Smooth muscle cell (in vitro differentiated cells): ENCODE data around the gene LAMB1. TPM values are rescaled to one million over a fixed set of nuclear protein-coding genes. Genes with fewer than 3 reads are reported as not detected.

Source experiments
- DNase-seq: peaks from one replicate; lab custom pipeline; 2025; ENCODE audit not compliant: unreplicated experiment; lab: John Stamatoyannopoulos, UW
- H2AFZ ChIP-seq: fragments of 200-600 bp; sonication (generic); 2 replicates; pipeline ENCODE4 v1.6.0; 2016; ENCODE audit warnings: antibody characterized with exemption, low read depth, mild to moderate bottlenecking
- H3F3A ChIP-seq: fragments of 200-600 bp; sonication (generic); 2 replicates; pipeline ENCODE4 v1.6.0; 2017; ENCODE audit warnings: antibody characterized with exemption, low read depth
- H3K27ac ChIP-seq: fragments of 200-600 bp; sonication (generic); 2 replicates; pipeline ENCODE4 v1.5.1; 2016; ENCODE audit warnings: low read depth, mild to moderate bottlenecking
- H3K27me3 ChIP-seq: fragments of 200-600 bp; sonication (generic); 2 replicates; pipeline ENCODE4 v1.6.1; 2016; ENCODE audit warnings: low read depth, mild to moderate bottlenecking
- H3K36me3 ChIP-seq: fragments of 200-600 bp; sonication (generic); 2 replicates; pipeline ENCODE4 v1.5.1; 2016; ENCODE audit warnings: low read depth
- H3K4me1 ChIP-seq: fragments of 200-600 bp; sonication (generic); 2 replicates; pipeline ENCODE4 v1.5.1; 2016; ENCODE audit warnings: low read depth
- H3K4me2 ChIP-seq: fragments of 200-600 bp; sonication (generic); 2 replicates; pipeline ENCODE4 v1.6.0; 2016; ENCODE audit warnings: mild to moderate bottlenecking
- H3K4me3 ChIP-seq: fragments of 200-600 bp; sonication (generic); 2 replicates; pipeline ENCODE4 v1.5.1; 2016; ENCODE audit warnings: mild to moderate bottlenecking
- H3K79me2 ChIP-seq: fragments of 200-600 bp; sonication (generic); 2 replicates; pipeline ENCODE4 v1.6.0; 2016; ENCODE audit warnings: low read depth, mild to moderate bottlenecking
- H3K9ac ChIP-seq: fragments of 200-600 bp; sonication (generic); 2 replicates; pipeline ENCODE4 v1.6.0; 2016; ENCODE audit warnings: low read depth
- H3K9me3 ChIP-seq: fragments of 200-600 bp; sonication (generic); replicated peaks from 2 replicates; pipeline ENCODE4 v1.5.1; 2016; ENCODE audit warnings: low read depth
- H4K20me1 ChIP-seq: fragments of 200-600 bp; sonication (generic); 2 replicates; pipeline ENCODE4 v1.6.0; 2016; ENCODE audit warnings: low read depth
- WGBS: methylation state at CpG from one replicate; pipeline ENCODE4 v1.1.7; 2016; ENCODE audit warnings: low lambda C conversion rate; 5-methylcytosine and 5-hydroxymethylcytosine counted together
- polyA plus RNA-seq: library from polyadenylated mRNA; unstranded; fragments of >200 nt; fragmentation: Nextera tagmentation; extraction: Ambion mirVana; gene quantifications from 2 replicates; pipeline ENCODE4 v1.2.1, GENCODE V29; 2016
- total RNA-seq: library from RNA; depleted of rRNA; stranded (reverse); fragments of >200 nt; gene quantifications from 2 replicates; pipeline ENCODE4 v1.2.3, GENCODE V29; 2014
- TF ChIP-seq, protein P1 (sequence below): fragments of 200-600 bp; sonication (generic); IDR thresholded peaks from 2 replicates; pipeline ENCODE4 v1.5.1; 2017; ENCODE audit warnings: borderline replicate concordance, mild to moderate bottlenecking, antibody characterized with exemption; ENCODE audit not compliant: insufficient read depth, poor library complexity, severe bottlenecking

LAMB1 gene
- total and polyA plus RNA-seq, 2 experiments from 2014 or later: 191 to 244 TPM

DNA sequence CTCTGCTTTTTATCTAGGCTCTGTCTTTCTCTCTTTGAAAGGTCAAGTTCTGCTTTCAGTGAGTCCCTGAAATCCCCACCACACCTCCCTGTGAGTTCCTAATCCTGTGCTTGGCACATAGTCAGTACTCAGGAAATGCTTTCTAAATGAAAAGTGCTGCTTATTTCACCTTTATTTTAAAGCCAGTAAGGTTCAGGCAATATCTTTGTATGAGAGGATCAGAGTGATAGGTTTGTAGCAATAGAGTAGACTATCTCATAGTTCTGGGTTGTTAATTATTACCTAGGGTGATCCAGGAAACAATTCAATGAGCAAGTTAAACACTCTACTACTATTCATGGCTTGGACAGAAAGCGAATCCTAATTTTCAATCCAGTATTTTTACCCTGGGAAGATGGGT is 7.4 kb upstream of the LAMB1 start:
- no peak overlapping the region for H2AFZ ChIP-seq
- WGBS: 94% methylated on average over 1 of the region's 1 CpG
- H3F3A ChIP-seq: peaks cover 9% of the 10 kb centered on the region
- H3K4me3 ChIP-seq: no peak overlapping the region
- peaks cover 7% of the 10 kb centered on the region for H3K4me1 ChIP-seq
- DNase-seq: no peak
- H4K20me1 ChIP-seq: no peaks in the 10 kb centered on the region
- H3K79me2 ChIP-seq: no peaks in the 10 kb centered on the region
- H3K27me3 ChIP-seq: no peaks in the 10 kb centered on the region
- H3K9me3 ChIP-seq: no peaks in the 10 kb centered on the region
- H3K27ac ChIP-seq: no peak overlapping the region
- TF ChIP-seq, protein P1, sequence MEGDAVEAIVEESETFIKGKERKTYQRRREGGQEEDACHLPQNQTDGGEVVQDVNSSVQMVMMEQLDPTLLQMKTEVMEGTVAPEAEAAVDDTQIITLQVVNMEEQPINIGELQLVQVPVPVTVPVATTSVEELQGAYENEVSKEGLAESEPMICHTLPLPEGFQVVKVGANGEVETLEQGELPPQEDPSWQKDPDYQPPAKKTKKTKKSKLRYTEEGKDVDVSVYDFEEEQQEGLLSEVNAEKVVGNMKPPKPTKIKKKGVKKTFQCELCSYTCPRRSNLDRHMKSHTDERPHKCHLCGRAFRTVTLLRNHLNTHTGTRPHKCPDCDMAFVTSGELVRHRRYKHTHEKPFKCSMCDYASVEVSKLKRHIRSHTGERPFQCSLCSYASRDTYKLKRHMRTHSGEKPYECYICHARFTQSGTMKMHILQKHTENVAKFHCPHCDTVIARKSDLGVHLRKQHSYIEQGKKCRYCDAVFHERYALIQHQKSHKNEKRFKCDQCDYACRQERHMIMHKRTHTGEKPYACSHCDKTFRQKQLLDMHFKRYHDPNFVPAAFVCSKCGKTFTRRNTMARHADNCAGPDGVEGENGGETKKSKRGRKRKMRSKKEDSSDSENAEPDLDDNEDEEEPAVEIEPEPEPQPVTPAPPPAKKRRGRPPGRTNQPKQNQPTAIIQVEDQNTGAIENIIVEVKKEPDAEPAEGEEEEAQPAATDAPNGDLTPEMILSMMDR: no peak
- no peaks in the 10 kb centered on the region for H3K36me3 ChIP-seq
- H3K9ac ChIP-seq: no peak overlapping the region
- no peak overlapping the region for H3K4me2 ChIP-seq

DNA sequence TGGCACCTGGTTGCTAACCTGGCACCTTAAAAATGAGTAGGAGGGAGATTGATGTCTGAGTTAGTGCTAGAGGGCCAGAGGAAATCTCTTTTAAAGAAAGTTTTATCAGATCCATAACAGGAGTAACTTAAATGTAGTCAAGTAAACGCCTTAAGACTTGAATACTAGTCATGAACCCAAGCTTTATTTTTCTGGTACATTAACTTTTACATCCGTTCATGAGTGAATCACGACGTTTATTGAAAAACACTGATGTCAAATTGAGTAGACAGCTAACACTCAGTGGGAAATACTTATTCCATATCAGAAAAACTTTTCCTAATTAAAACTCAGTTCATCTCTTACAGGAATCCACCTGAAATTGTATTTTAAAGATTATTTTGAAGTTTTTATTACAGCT is 6.9 kb upstream of the LAMB1 start:
- H2AFZ ChIP-seq: no peak overlapping the region
- peaks cover 7% of the 10 kb centered on the region for H3K4me1 ChIP-seq
- TF ChIP-seq, protein P1: no peak

DNA sequence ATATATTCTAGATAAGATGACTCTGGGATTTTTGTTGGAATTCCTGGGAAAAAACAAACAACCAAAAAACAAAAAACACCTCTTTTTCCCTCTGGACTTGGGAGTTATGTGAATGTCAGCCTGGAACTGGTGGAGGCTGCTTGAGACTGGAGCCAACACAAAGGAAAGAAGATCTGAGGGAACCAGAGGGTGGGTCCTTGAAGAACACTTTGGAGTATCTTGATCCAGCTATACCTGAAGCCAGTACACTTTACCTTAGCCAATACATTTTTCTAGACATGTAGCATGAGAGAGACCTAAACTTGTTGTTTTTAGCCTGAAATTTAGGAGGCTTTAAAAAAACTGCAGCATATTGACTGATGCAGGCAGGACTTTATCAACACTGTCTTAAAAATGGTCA is 5.9 kb upstream of the LAMB1 start:
- H3F3A ChIP-seq: peaks cover 5% of the 10 kb centered on the region
- no peak overlapping the region for H3K4me2 ChIP-seq
- no peaks in the 10 kb centered on the region for H3K79me2 ChIP-seq
- no peak overlapping the region for H3K27ac ChIP-seq
- no peaks in the 10 kb centered on the region for H4K20me1 ChIP-seq
- H3K4me1 ChIP-seq: peaks cover 6% of the 10 kb centered on the region
- H2AFZ ChIP-seq: no peak overlapping the region
- no peak overlapping the region for H3K9ac ChIP-seq
- no peak for DNase-seq
- H3K4me3 ChIP-seq: no peak overlapping the region
- no peaks in the 10 kb centered on the region for H3K9me3 ChIP-seq
- no peaks in the 10 kb centered on the region for H3K27me3 ChIP-seq
- no peaks in the 10 kb centered on the region for H3K36me3 ChIP-seq
- TF ChIP-seq, protein P1: no peak

More for the DNA sequence above, 6.9 kb upstream of the LAMB1 start:
- H3K27me3 ChIP-seq: no peaks in the 10 kb centered on the region
- no peak overlapping the region for H3K9ac ChIP-seq
- H3F3A ChIP-seq: peaks cover 9% of the 10 kb centered on the region
- no peak overlapping the region for H3K4me2 ChIP-seq
- H4K20me1 ChIP-seq: no peaks in the 10 kb centered on the region
- no peaks in the 10 kb centered on the region for H3K79me2 ChIP-seq
- 94% methylated on average over 4 of the region's 4 CpGs for WGBS
- H3K4me3 ChIP-seq: no peak overlapping the region
- H3K36me3 ChIP-seq: no peaks in the 10 kb centered on the region
- no peaks in the 10 kb centered on the region for H3K9me3 ChIP-seq
- no peak for DNase-seq
- no peak overlapping the region for H3K27ac ChIP-seq

DNA sequence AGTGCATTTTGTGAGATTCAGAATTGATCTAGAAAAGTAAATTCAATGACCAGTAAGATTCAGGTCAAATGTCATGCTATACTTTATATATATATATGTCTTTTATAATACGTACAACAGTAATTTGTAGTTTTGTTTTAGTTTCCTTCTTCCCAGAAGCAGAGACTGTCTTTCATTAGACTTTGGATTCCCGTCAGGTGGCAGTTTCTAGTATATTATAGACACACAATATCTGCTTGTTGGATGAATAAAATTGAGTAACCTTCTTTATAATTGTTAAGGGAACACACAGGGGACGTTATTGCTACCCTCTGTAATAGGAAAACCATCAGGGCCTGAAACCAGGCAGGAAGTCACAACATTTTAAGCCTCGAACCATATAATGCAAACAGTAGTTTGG is 5.3 kb upstream of the LAMB1 start:
- no peak overlapping the region for H3K4me3 ChIP-seq
- no peaks in the 10 kb centered on the region for H3K9me3 ChIP-seq
- no peaks in the 10 kb centered on the region for H4K20me1 ChIP-seq
- peaks cover 5% of the 10 kb centered on the region for H3F3A ChIP-seq
- 85% methylated on average over 4 of the region's 4 CpGs for WGBS
- no peak overlapping the region for H3K4me2 ChIP-seq
- no peak overlapping the region for H2AFZ ChIP-seq
- H3K79me2 ChIP-seq: no peaks in the 10 kb centered on the region
- H3K9ac ChIP-seq: no peak overlapping the region
- no peak overlapping the region for H3K27ac ChIP-seq
- TF ChIP-seq, protein P1: no peak
- H3K4me1 ChIP-seq: peaks cover 11% of the 10 kb centered on the region
- DNase-seq: no peak
- no peaks in the 10 kb centered on the region for H3K36me3 ChIP-seq
- H3K27me3 ChIP-seq: no peaks in the 10 kb centered on the region
